ENCODE results near the gene ELMO1. TPM values are rescaled to one million over a fixed set of nuclear protein-coding genes. Genes with fewer than 3 reads are reported as not detected.

Gene ELMO1
- total and polyA plus RNA-seq, 2 of the 13 experiments (the other 11 are each of a cell fraction or from before 2014, with no cell fraction given) = 0.11 to 0.17 TPM

DNA sequence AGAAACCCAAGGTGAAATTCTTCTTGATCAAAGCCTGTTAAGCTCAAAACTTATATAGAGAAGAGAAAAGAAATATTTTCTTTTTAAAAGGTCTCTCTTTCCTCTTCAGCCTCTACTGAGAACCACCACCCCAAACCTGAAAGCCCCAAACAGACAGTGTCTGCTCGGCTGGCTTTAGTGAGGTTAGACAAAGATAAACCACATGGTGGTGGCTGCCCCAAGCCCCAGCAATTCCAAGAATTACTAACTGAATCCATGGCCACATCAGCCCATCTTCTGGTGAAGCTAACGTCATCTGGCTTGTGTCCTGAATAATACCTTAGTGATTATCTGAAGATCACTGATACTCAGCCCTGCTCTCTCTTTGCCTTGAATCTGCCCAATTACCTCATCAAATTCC, 275.0 kb downstream of the ELMO1 start (continued):
- TF ChIP-seq, protein P1, sequence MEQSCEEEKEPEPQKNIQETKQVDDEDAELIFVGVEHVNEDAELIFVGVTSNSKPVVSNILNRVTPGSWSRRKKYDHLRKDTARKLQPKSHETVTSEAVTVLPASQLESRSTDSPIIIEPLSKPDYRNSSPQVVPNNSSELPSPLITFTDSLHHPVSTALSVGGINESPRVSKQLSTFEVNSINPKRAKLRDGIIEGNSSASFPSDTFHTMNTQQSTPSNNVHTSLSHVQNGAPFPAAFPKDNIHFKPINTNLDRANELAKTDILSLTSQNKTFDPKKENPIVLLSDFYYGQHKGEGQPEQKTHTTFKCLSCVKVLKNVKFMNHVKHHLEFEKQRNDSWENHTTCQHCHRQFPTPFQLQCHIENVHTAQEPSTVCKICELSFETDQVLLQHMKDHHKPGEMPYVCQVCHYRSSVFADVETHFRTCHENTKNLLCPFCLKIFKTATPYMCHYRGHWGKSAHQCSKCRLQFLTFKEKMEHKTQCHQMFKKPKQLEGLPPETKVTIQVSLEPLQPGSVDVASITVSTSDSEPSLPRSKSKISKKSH (CRISPR knock-in tag; IDR thresholded peaks at IDR 0.05; ENCODE audit: borderline replicate concordance) = no peak
- TF ChIP-seq HNRNPLL (IDR thresholded peaks at IDR 0.05; ENCODE audit: low read depth, low read length, poor library complexity, severe bottlenecking) (no peak), ASH2L (IDR thresholded peaks at IDR 0.05; ENCODE audit: insufficient read length, low read depth, low read length) (no peak), HMG20B (CRISPR knock-in tag; conservative IDR thresholded peaks at IDR 0.05) (no peak), HOXA5 (CRISPR knock-in tag; IDR thresholded peaks at IDR 0.05) (no peak), TEF (CRISPR knock-in tag; IDR thresholded peaks at IDR 0.05) (no peak), ZNF142 (CRISPR knock-in tag; IDR thresholded peaks at IDR 0.05) (no peak)
- TF ChIP-seq, protein P2, sequence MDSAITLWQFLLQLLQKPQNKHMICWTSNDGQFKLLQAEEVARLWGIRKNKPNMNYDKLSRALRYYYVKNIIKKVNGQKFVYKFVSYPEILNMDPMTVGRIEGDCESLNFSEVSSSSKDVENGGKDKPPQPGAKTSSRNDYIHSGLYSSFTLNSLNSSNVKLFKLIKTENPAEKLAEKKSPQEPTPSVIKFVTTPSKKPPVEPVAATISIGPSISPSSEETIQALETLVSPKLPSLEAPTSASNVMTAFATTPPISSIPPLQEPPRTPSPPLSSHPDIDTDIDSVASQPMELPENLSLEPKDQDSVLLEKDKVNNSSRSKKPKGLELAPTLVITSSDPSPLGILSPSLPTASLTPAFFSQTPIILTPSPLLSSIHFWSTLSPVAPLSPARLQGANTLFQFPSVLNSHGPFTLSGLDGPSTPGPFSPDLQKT (CRISPR knock-in tag; IDR thresholded peaks at IDR 0.05; ENCODE audit: borderline replicate concordance) = no peak

Measured in HepG2 (cell line).